Measurements from ENCODE around the gene KBTBD3.
"Not testable (repeated sequence)": the region's sequence is repeated elsewhere in the genome, so short reads cannot be mapped to it uniquely, and the experiment has no call there.

KBTBD3 gene

GRCh38 chr11:106061249-106061784 lies 15.8 kb downstream of the KBTBD3 start:
- DNase-seq (ENCODE audit: low spot score), result no peak

DNA sequence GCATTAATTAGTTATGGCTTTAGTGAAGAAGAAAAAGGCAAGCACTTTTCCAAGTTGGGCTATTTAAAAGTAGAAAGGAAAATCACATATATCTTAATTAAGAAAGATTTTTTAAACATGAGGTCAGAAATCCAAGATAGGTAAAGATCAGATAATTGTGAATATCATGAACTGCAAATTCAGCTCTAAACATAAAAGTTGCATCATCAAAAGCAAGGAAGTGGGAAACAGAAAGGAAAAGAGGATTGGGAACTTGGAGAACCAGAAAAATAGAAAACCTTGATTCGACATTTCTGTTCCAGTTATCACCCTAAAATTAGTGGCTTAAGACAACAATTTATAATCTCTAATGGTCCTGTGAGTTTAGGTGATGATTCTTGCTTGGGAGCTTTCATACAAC lies 17.5 kb downstream of the KBTBD3 start:
- no peak for DNase-seq (ENCODE audit: low spot score)

- not testable (repeated sequence) for DNase-seq (ENCODE audit: low spot score)
Measured at GRCh38 chr11:106058377-106058776, 18.8 kb downstream of the KBTBD3 start.

DNA sequence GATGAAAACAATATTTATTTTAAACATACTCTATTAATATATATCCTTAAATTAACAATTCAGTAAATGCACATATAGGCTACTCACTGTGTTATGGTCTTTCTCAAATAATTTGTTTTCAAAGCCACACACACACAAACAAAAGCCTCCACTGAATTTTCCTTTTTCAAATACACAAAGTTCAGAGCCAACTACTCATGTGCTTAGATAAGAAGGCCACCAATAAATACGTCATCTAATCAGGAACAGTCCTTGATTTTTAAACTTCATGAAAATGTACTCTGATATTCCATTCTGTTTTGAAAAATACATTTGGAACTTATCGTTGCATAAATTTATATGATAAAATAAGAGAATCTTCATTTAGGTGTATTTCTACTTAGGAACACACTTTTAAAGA lies 26.0 kb downstream of the KBTBD3 start:
- DNase-seq (ENCODE audit: low spot score), result no peak

- no peak for DNase-seq (ENCODE audit: low spot score)
Measured at GRCh38 chr11:106049727-106050476, 27.2 kb downstream of the KBTBD3 start.

GRCh38 chr11:106047631-106048030 lies 29.5 kb downstream of the KBTBD3 start:
- DNase-seq (ENCODE audit: low spot score), result no peak

- no peak for DNase-seq (ENCODE audit: low spot score)
Measured at GRCh38 chr11:106043540-106043939, 33.6 kb downstream of the KBTBD3 start.

- no peak for DNase-seq (ENCODE audit: low spot score)
Measured at GRCh38 chr11:106032861-106033260, 44.3 kb downstream of the KBTBD3 start.

DNA sequence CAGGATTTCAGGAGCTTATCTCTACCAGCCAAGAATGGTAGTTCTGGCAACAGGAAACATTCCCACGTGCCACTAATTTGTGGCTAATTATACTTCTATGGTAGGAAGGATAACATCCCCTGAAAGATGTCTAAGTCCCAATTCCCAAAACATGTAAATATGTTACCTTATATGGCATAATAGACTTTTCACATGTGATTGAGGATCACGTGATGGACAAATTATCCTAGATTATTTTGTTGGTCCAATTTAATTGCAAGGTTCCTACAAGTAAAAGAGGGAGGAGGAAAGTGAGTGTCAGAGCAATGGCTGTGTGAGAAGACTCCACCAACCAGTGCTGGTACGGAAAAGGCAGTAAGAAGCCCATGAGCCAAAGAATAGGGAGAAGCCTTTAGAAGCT lies 45.2 kb downstream of the KBTBD3 start:
- no peak for DNase-seq (ENCODE audit: low spot score)

GRCh38 chr11:106031202-106031810 lies 45.8 kb downstream of the KBTBD3 start:
- peak; percentile 90 for DNase-seq (ENCODE audit: low spot score)

DNA sequence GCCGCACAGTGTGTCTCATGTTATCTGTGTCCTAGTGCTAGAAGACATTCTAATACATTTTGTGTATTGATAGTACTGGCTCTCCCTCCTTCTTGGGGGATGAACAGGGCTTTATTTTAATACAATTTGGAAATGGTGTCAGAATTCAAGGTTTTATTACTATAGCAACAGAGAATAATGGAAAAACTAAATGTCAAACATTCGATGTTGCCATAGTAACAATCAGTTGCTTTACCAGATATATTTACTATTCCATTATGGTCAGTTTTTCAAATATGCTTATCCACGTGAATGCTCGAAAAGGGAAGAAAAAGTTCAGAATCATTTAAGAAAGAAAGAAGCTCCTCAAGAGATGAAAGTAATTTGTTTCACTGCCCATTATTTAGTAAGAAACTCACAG lies 46.5 kb downstream of the KBTBD3 start:
- DNase-seq (ENCODE audit: low spot score), result no peak

DNA sequence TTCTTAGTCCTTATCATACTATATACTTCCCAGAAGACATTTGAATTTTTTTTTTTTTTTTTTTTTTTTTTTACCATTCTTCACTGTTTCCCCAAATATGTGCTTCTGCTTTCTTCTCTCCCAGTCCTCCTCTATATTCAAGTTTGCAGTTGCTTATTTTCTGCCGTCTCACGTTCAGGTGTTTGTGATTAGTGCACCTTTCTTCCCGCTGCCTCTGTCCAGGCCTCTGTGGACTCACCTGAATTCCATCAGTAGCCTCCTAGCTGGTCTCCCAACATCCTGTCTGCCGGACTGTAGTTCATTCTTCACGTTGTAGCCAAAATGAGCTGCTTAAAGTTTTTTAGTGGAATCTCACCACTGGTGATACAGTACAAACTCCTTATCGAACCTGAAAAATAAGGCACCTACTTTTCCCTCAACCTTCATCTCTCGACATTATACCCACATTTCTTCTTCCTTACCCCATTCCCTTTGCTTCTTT lies 54.3 kb downstream of the KBTBD3 start:
- no peak for DNase-seq (ENCODE audit: low spot score)

GRCh38 chr11:106021967-106022794 lies 55.0 kb downstream of the KBTBD3 start, which contains the start of gene MSANTD4:
Gene MSANTD4 (minus strand): TSS chr11:106022240. CDS start chr11:106010917, 11,323 bp downstream.
- DNase-seq (ENCODE audit: low spot score), result peak; percentile 100

- DNase-seq (ENCODE audit: low spot score), result no peak
Measured at GRCh38 chr11:106021181-106021966, 55.8 kb downstream of the KBTBD3 start.

DNA sequence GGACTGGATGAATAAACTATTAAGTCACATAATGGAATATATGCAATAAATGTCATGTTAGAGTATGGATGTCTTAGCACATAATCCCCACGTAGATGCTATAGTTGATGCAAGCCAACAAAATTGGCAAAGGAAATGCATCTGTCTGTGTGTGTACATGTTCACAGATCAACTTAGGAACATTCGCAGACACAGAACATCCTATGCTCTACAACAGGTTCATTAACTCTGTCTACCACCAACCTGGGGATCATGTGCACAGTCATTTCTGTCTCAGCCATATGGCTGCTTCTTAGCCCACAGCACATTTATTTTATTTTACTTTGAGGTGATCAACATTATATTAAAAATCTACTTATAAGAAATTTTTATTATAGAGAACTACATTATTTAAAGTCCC lies 60.1 kb downstream of the KBTBD3 start:
- no peak for DNase-seq (ENCODE audit: low spot score)

DNA sequence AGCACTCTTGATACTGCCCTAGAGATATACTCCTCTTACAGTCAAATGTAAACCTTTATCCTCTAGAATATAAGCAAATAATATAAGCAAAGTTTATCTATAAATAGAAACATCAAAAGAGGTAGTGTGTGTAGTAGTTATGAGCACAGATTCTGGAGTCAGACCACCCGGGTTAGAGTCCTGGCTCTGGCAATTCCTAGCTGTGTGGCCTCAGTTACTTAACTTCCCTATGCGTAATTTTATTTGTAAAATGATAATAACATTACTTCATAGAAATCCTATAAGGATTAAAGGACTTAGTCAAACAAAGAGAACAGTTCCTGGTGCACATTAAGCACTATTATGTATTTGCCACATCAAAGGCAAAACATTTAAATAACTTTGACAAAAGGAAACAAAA lies 62.1 kb downstream of the KBTBD3 start:
- DNase-seq (ENCODE audit: low spot score), result no peak

- no peak for DNase-seq (ENCODE audit: low spot score)
Measured at GRCh38 chr11:106014620-106015019, 62.5 kb downstream of the KBTBD3 start.

GRCh38 chr11:106014035-106014434 lies 63.1 kb downstream of the KBTBD3 start:
- no peak for DNase-seq (ENCODE audit: low spot score)

DNA sequence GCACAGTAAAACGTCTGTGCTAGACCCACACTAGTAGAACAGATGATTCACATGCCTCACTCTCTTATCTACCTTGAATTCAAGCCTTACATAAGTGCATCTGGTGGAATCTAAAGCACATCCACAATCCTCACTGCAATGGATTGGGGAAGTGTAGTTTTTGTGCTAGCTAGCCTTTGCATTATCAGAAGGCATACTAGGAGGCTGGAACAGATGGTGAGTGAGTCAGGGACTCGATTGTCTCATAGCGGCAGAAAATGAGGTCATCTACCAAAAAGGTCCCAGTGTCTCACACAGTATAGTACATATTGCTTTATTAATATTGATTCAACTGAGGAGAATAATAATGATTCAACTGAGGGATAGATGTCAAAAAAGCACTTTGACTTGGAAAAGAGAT lies 64.4 kb downstream of the KBTBD3 start:
- DNase-seq (ENCODE audit: low spot score), result peak; percentile 46

DNA sequence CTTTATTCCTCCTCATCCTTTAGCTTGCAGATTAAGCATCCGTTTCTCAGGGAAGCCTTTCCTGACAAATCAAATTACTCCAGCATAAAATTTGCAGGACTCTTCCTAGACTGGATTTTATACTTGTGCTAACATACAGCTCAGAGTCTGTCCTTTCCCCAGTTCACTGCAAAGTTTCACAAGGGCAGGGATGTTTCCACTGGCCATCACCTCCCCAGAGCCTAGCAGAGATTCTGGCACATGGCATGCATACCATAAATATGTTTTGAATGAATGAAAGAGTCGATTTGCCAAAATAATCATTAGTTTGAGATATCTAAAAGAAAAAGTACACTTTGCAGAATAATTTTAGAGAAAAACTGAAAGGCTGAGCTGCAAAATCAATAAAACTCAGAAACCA lies 65.7 kb downstream of the KBTBD3 start:
- DNase-seq (ENCODE audit: low spot score), result no peak

GRCh38 chr11:106003094-106003493 lies 74.1 kb downstream of the KBTBD3 start:
- DNase-seq (ENCODE audit: low spot score), result not testable (repeated sequence)
